K562 (cell line): ENCODE measurements around the gene DNAJC6. TPM values are rescaled to one million over a fixed set of nuclear protein-coding genes. Genes with fewer than 3 reads are reported as not detected.

Source experiments
- ADNP ChIP-seq: fragments of 200-800 bp; sonication (Bioruptor generic); IDR thresholded peaks from 2 replicates; pipeline ENCODE4 v1.6.1; 2016; ENCODE audit warnings: missing genetic modification characterization, missing compliant biosample characterization
- BHLHE40 ChIP-seq: IDR thresholded peaks from 2 replicates; pipeline ENCODE4 v1.6.1; 2011; ENCODE audit warnings: low read length, improper control_type of control experiment
- CC2D1A ChIP-seq: fragments of 450-650 bp; IDR thresholded peaks from 2 replicates; pipeline ENCODE4 v1.6.1; 2017; ENCODE audit warnings: mild to moderate bottlenecking
- DDX20 ChIP-seq: fragments of 450-650 bp; IDR thresholded peaks from 2 replicates; pipeline ENCODE4 v1.6.1; 2016; ENCODE audit warnings: missing genetic modification characterization, low read depth, mild to moderate bottlenecking, missing compliant biosample characterization, moderate library complexity
- DPF2 ChIP-seq: fragments of 450-650 bp; IDR thresholded peaks from 2 replicates; pipeline ENCODE4 v1.6.1; 2016
- FOXP1 ChIP-seq: sonication (generic); formaldehyde crosslinking; IDR thresholded peaks from 2 replicates; pipeline ENCODE4 v1.8.0; 2022; ENCODE audit warnings: mild to moderate bottlenecking, missing genetic modification reagents
- HMGXB4 ChIP-seq: sonication (generic); formaldehyde crosslinking; IDR thresholded peaks from 2 replicates; pipeline ENCODE4 v1.8.1; 2023; ENCODE audit warnings: mild to moderate bottlenecking, missing genetic modification reagents
- HNRNPLL ChIP-seq: fragments of 200-400 bp; formaldehyde crosslinking; IDR thresholded peaks from 2 replicates; pipeline ENCODE4 v1.6.1; 2017; ENCODE audit warnings: low read length, low read depth, mild to moderate bottlenecking; ENCODE audit not compliant: poor library complexity, severe bottlenecking
- L3MBTL2 ChIP-seq: fragments of 450-650 bp; IDR thresholded peaks from 2 replicates; pipeline ENCODE4 v1.6.1; 2016; ENCODE audit warnings: mild to moderate bottlenecking, moderate library complexity
- MCM3 ChIP-seq: fragments of 450-650 bp; IDR thresholded peaks from 2 replicates; pipeline ENCODE4 v1.6.1; 2016
- NCOA2 ChIP-seq, 2 experiments: fragments of 450-650 bp; IDR thresholded peaks; 2 replicates each; pipeline ENCODE4 v1.6.1; 2018; ENCODE audit warnings: mild to moderate bottlenecking in 2 of 2, moderate library complexity in 1 of 2; ENCODE audit not compliant: partially characterized antibody in 2 of 2
- NCOA6 ChIP-seq: fragments of 450-650 bp; IDR thresholded peaks from 2 replicates; pipeline ENCODE4 v1.6.1; 2017; ENCODE audit warnings: mild to moderate bottlenecking
- NFE2 ChIP-seq: IDR thresholded peaks from 2 replicates; pipeline ENCODE4 v1.6.1; 2014; ENCODE audit warnings: antibody characterized with exemption, low read depth
- NFRKB ChIP-seq: fragments of 450-650 bp; IDR thresholded peaks from 2 replicates; pipeline ENCODE4 v1.6.1; 2016; ENCODE audit warnings: low read depth
- TOE1 ChIP-seq, 2 experiments: fragments of 450-650 bp in 1 of 2; sonication (generic) in 1 of 2; formaldehyde crosslinking in 1 of 2; IDR thresholded peaks; 2 replicates each; pipeline versions ENCODE4 v1.7.1 to v1.8.0; 2016 to 2022; ENCODE audit warnings: borderline replicate concordance in 2 of 2, mild to moderate bottlenecking in 2 of 2, antibody characterized with exemption in 1 of 2, inconsistent platforms in 1 of 2, low read depth in 1 of 2, missing genetic modification reagents in 1 of 2, moderate library complexity in 1 of 2
- USF1 ChIP-seq: sonication (generic); formaldehyde crosslinking; IDR thresholded peaks from 2 replicates; pipeline ENCODE4 v1.9.0; 2022; ENCODE audit warnings: mild to moderate bottlenecking, missing genetic modification reagents
- ZNF224 ChIP-seq: sonication (generic); formaldehyde crosslinking; IDR thresholded peaks from 2 replicates; pipeline ENCODE4 v1.8.0; 2022; ENCODE audit warnings: mild to moderate bottlenecking, missing genetic modification reagents
- ZNF324 ChIP-seq: fragments of 250-450 bp; sonication (Bioruptor Pico); IDR thresholded peaks from 2 replicates; pipeline ENCODE4 v1.4.0; 2020; ENCODE audit warnings: mild to moderate bottlenecking
- ZNF785 ChIP-seq: fragments of 250-450 bp; sonication (Bioruptor Pico); IDR thresholded peaks from 2 replicates; pipeline ENCODE4 v1.4.0; 2020; ENCODE audit warnings: mild to moderate bottlenecking
- polyA plus RNA-seq, 8 experiments: library from polyadenylated mRNA; depleted of rRNA in 4 of 8; stranded (reverse) in 5 of 8; unstranded in 3 of 8; fragments of >200 nt; fragmentation: Nextera tagmentation in 2 of 8; fragmentation: Illumina TruSeq in 1 of 8; extraction: Ambion mirVana in 2 of 8; extraction: Trizol in 1 of 8; gene quantifications; 2 replicates each; pipeline versions ENCODE4 v1.2.1 to v1.2.3, GENCODE V29; 2011 to 2014; ENCODE audit warnings: inconsistent platforms in 1 of 8, missing spikeins in 1 of 8
- total RNA-seq, 7 experiments: library from RNA; depleted of rRNA in 6 of 7; stranded (reverse); fragments of >200 nt in 6 of 7; fragmentation: Illumina TruSeq in 2 of 7; extraction: Trizol in 2 of 7; gene quantifications; 2 replicates each; pipeline versions ENCODE4 v1.2.1 to v1.2.3, GENCODE V29; 2011 to 2021; ENCODE audit warnings: low replicate concordance in 1 of 7
- TF ChIP-seq, protein P1 (sequence below): sonication (generic); formaldehyde crosslinking; IDR thresholded peaks from 2 replicates; pipeline ENCODE4 v1.8.1; 2023; ENCODE audit warnings: mild to moderate bottlenecking, missing genetic modification reagents
- TF ChIP-seq, protein P2 (sequence below): sonication (generic); formaldehyde crosslinking; IDR thresholded peaks from 2 replicates; pipeline ENCODE4 v1.8.1; 2022; ENCODE audit warnings: missing genetic modification reagents
- TF ChIP-seq, protein P3 (sequence below): fragments of 250-450 bp; sonication (Bioruptor Pico); IDR thresholded peaks from 2 replicates; pipeline ENCODE4 v1.4.0; 2020; ENCODE audit warnings: mild to moderate bottlenecking, moderate library complexity

DNAJC6 gene
- total and polyA plus RNA-seq, 9 of the 15 experiments (the other 6 are each of a cell fraction or from before 2014, with no cell fraction given): 6.7 to 78.7 (median 28.0) TPM

DNA sequence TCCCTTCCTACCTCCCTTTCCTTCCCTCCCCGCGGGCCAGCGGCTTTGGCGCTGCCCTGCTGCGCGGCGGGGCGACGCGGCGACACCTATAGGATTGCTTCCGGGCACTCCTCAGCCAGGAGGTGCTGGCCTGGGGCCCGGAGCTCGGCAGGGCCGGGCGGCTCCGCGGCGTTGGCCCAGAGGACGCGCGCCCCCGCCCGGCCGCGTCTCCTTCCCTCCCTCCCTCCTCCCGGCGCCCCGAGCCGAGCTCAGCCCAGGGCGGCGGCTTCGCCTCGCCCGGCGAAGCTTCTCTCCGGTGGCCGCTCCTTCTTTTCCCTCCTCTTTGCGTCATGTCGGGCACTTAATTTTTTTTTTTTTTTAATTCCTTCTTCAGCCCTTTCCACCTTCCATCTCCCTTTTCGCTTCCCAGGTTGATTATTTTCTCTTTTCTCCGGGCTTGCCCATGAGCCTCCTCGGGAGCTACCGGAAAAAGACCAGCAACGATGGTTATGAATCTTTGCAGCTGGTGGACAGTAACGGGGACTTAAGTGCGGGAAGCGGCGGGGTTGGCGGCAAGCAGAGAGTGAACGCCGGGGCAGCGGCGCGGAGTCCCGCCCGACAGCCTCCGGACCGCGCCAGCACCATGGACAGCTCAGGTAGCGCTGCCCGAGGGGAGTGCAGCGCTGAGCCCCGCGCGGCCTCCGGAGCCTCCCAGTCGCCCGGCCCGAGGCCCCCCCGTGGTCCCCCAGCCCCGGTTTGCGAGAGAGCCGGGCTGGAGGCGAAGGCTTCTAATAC, at the start of gene DNAJC6 (continued):
- TF ChIP-seq, protein P1, sequence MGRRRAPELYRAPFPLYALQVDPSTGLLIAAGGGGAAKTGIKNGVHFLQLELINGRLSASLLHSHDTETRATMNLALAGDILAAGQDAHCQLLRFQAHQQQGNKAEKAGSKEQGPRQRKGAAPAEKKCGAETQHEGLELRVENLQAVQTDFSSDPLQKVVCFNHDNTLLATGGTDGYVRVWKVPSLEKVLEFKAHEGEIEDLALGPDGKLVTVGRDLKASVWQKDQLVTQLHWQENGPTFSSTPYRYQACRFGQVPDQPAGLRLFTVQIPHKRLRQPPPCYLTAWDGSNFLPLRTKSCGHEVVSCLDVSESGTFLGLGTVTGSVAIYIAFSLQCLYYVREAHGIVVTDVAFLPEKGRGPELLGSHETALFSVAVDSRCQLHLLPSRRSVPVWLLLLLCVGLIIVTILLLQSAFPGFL (CRISPR knock-in tag): peak; percentile 92; the same call in 1 of the 2 replicates
- TF ChIP-seq DDX20 (tag): no peak
- no peak; the same call in 1 of the 2 replicates for TF ChIP-seq L3MBTL2
- TF ChIP-seq ADNP: no peak
- TF ChIP-seq HMGXB4 (CRISPR knock-in tag): peak; percentile 85; the same call in 1 of the 2 replicates
- 0 out of 2 replicates have a peak, but pooled peaks have one; percentile 82 for TF ChIP-seq ZNF224 (CRISPR knock-in tag)
- TF ChIP-seq NFE2: no peak
- peak; percentile 90 for TF ChIP-seq FOXP1 (CRISPR knock-in tag)
- TF ChIP-seq, protein P2, sequence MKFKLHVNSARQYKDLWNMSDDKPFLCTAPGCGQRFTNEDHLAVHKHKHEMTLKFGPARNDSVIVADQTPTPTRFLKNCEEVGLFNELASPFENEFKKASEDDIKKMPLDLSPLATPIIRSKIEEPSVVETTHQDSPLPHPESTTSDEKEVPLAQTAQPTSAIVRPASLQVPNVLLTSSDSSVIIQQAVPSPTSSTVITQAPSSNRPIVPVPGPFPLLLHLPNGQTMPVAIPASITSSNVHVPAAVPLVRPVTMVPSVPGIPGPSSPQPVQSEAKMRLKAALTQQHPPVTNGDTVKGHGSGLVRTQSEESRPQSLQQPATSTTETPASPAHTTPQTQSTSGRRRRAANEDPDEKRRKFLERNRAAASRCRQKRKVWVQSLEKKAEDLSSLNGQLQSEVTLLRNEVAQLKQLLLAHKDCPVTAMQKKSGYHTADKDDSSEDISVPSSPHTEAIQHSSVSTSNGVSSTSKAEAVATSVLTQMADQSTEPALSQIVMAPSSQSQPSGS (CRISPR knock-in tag): no peak
- no peak for TF ChIP-seq NCOA2 (IDR thresholded peaks at IDR 0.05; ENCODE audit: partially characterized antibody in 2 of 2)
- TF ChIP-seq CC2D1A: no peak
- TF ChIP-seq NCOA6: peak; percentile 77; the same call in 1 of the 2 replicates
- TF ChIP-seq ZNF324 (CRISPR knock-in tag): no peak
- no peak for TF ChIP-seq MCM3
- TF ChIP-seq TOE1 (IDR thresholded peaks at IDR 0.05; ENCODE audit: borderline replicate concordance): 0 out of 2 replicates have a peak, but pooled peaks have one; percentile 24
- TF ChIP-seq TOE1 (CRISPR knock-in tag; IDR thresholded peaks at IDR 0.05; ENCODE audit: borderline replicate concordance, low read depth): 0 out of 2 replicates have a peak, but pooled peaks have one; percentile 37
- peak; percentile 10; the same call in 1 of the 2 replicates for TF ChIP-seq DPF2
- peak; percentile 47 for TF ChIP-seq HNRNPLL
- TF ChIP-seq ZNF785 (CRISPR knock-in tag): no peak
- no peak for TF ChIP-seq BHLHE40
- TF ChIP-seq USF1 (CRISPR knock-in tag): no peak
- TF ChIP-seq, protein P3, sequence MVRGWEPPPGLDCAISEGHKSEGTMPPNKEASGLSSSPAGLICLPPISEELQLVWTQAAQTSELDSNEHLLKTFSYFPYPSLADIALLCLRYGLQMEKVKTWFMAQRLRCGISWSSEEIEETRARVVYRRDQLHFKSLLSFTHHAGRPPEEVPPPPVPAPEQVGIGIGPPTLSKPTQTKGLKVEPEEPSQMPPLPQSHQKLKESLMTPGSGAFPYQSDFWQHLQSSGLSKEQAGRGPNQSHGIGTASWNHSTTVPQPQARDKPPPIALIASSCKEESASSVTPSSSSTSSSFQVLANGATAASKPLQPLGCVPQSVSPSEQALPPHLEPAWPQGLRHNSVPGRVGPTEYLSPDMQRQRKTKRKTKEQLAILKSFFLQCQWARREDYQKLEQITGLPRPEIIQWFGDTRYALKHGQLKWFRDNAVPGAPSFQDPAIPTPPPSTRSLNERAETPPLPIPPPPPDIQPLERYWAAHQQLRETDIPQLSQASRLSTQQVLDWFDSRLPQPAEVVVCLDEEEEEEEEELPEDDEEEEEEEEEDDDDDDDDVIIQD (CRISPR knock-in tag): no peak
- TF ChIP-seq NFRKB: no peak
